HEK293 (cell line): ENCODE measurements around the gene NECTIN2.

ENCODE experiments used
- EGR2 ChIP-seq: fragments of 450-650 bp; formaldehyde crosslinking; IDR thresholded peaks from 2 replicates; pipeline ENCODE4 v1.5.1; 2016; ENCODE audit warnings: low read depth, missing biosample characterization, missing genetic modification characterization
- TRIM28 ChIP-seq: IDR thresholded peaks from 2 replicates; pipeline ENCODE4 v1.6.1; 2011; ENCODE audit warnings: low read length, control low read depth, borderline replicate concordance
- ZBTB21 ChIP-seq: fragments of 450-650 bp; formaldehyde crosslinking; IDR thresholded peaks from 2 replicates; pipeline ENCODE4 v1.5.1; 2017; ENCODE audit warnings: missing biosample characterization, missing genetic modification characterization
- ZFP37 ChIP-seq: fragments of 450-650 bp; formaldehyde crosslinking; IDR thresholded peaks from 2 replicates; pipeline ENCODE4 v1.5.1; 2016; ENCODE audit warnings: missing biosample characterization, missing genetic modification characterization
- ZNF112 ChIP-seq: fragments of 450-650 bp; formaldehyde crosslinking; IDR thresholded peaks from 2 replicates; pipeline ENCODE4 v1.5.0; 2017; ENCODE audit warnings: missing biosample characterization, missing genetic modification characterization
- ZNF155 ChIP-seq: fragments of 450-650 bp; formaldehyde crosslinking; IDR thresholded peaks from 2 replicates; pipeline ENCODE4 v1.5.1; 2016; ENCODE audit warnings: missing biosample characterization, missing genetic modification characterization
- ZNF157 ChIP-seq: fragments of 450-650 bp; formaldehyde crosslinking; IDR thresholded peaks from 2 replicates; pipeline ENCODE4 v1.5.1; 2016; ENCODE audit warnings: missing biosample characterization, missing genetic modification characterization
- ZNF19 ChIP-seq: fragments of 450-650 bp; formaldehyde crosslinking; IDR thresholded peaks from 2 replicates; pipeline ENCODE4; 2016; ENCODE audit warnings: missing biosample characterization, missing genetic modification characterization, low read depth
- ZNF311 ChIP-seq: fragments of 450-650 bp; formaldehyde crosslinking; IDR thresholded peaks from 2 replicates; pipeline ENCODE4 v1.5.1; 2017; ENCODE audit warnings: missing biosample characterization, missing genetic modification characterization, borderline replicate concordance
- ZNF416 ChIP-seq: fragments of 450-650 bp; formaldehyde crosslinking; IDR thresholded peaks from 2 replicates; pipeline ENCODE4 v1.5.1; 2016; ENCODE audit warnings: missing biosample characterization, missing genetic modification characterization
- ZNF521 ChIP-seq: fragments of 450-650 bp; formaldehyde crosslinking; IDR thresholded peaks from 2 replicates; pipeline ENCODE4 v1.5.1; 2017; ENCODE audit warnings: missing biosample characterization, mild to moderate bottlenecking, missing genetic modification characterization
- ZNF529 ChIP-seq: fragments of 450-650 bp; formaldehyde crosslinking; IDR thresholded peaks from 2 replicates; pipeline ENCODE4 v1.5.1; 2017; ENCODE audit warnings: missing genetic modification characterization, missing biosample characterization; ENCODE audit not compliant: insufficient replicate concordance
- ZNF530 ChIP-seq: fragments of 450-650 bp; formaldehyde crosslinking; IDR thresholded peaks from 2 replicates; pipeline ENCODE4 v1.5.1; 2016; ENCODE audit warnings: low read depth, missing biosample characterization, missing genetic modification characterization
- ZNF558 ChIP-seq: fragments of 450-650 bp; formaldehyde crosslinking; IDR thresholded peaks from 2 replicates; pipeline ENCODE4 v1.5.1; 2016; ENCODE audit warnings: missing biosample characterization, missing genetic modification characterization
- ZNF791 ChIP-seq: fragments of 450-650 bp; formaldehyde crosslinking; IDR thresholded peaks from 2 replicates; pipeline ENCODE4 v1.5.1; 2016; ENCODE audit warnings: missing biosample characterization, missing genetic modification characterization
- ZSCAN30 ChIP-seq: fragments of 450-650 bp; IDR thresholded peaks from 2 replicates; pipeline ENCODE4 v1.5.1; 2018; ENCODE audit warnings: missing biosample characterization, mild to moderate bottlenecking, missing genetic modification characterization, moderate library complexity
- TF ChIP-seq, protein P1 (sequence below): fragments of 450-650 bp; formaldehyde crosslinking; IDR thresholded peaks from 2 replicates; pipeline ENCODE4 v1.5.1; 2016; ENCODE audit warnings: missing biosample characterization, missing genetic modification characterization
- TF ChIP-seq, protein P2 (sequence below): fragments of 450-650 bp; formaldehyde crosslinking; IDR thresholded peaks from 2 replicates; pipeline ENCODE4 v1.5.1; 2016; ENCODE audit warnings: missing biosample characterization, missing genetic modification characterization
- TF ChIP-seq, protein P3 (sequence below): fragments of 450-650 bp; formaldehyde crosslinking; IDR thresholded peaks from 2 replicates; pipeline ENCODE4 v1.5.1; 2016; ENCODE audit warnings: missing biosample characterization, missing genetic modification characterization
- TF ChIP-seq, protein P4 (sequence below): fragments of 450-650 bp; IDR thresholded peaks from 2 replicates; pipeline ENCODE4 v1.5.1; 2018; ENCODE audit warnings: missing biosample characterization, mild to moderate bottlenecking, missing genetic modification characterization
- TF ChIP-seq, protein P5 (sequence below): sonication (generic); formaldehyde crosslinking; IDR thresholded peaks from 2 replicates; pipeline ENCODE4 v1.8.1; 2022; ENCODE audit warnings: mild to moderate bottlenecking, moderate library complexity, missing genetic modification reagents
- TF ChIP-seq, protein P6 (sequence below): fragments of 450-650 bp; formaldehyde crosslinking; IDR thresholded peaks from 2 replicates; pipeline ENCODE4 v1.5.1; 2017; ENCODE audit warnings: missing biosample characterization, mild to moderate bottlenecking, missing genetic modification characterization, moderate library complexity
- TF ChIP-seq, protein P7 (sequence below): fragments of 450-650 bp; IDR thresholded peaks from 2 replicates; pipeline ENCODE4 v1.5.1; 2018; ENCODE audit warnings: missing biosample characterization, missing genetic modification characterization

NECTIN2 gene

DNA sequence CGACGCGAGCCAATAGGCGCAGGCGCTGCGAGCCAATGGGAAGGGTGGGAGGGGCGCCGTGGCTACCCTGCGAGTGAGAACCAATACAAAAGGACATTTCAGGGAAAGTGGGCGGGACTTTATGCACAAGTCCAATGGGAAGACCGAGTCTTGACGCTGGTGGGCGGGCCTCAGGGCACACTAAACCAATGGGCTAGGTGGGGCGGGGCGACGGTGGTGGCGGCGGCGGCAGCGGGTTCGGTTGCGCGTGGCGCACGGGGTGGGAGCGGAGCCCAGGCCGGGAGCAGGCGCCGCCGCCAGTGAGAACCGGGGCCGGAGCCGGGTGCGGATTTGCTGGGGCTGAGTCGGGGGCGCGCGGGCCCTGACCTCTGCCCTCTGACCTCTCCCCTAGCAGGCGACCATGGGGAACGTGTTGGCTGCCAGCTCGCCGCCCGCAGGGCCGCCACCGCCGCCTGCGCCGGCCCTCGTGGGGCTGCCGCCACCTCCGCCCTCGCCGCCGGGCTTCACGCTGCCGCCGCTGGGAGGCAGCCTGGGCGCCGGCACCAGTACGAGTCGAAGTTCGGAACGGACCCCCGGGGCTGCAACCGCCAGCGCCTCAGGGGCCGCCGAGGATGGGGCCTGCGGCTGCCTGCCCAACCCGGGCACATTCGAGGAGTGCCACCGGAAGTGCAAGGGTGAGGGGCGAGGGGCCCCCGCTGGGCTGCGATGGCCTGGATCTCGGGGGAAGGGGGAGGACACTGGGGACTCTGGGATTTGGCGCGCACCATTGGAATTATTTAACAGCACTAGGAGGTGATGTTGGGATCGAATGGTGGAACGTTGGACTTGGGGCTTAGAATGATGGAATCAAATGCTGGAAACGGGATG, 45.2 kb downstream of the NECTIN2 start, which contains the start of gene TOMM40 (continued):
- TF ChIP-seq, protein P1, sequence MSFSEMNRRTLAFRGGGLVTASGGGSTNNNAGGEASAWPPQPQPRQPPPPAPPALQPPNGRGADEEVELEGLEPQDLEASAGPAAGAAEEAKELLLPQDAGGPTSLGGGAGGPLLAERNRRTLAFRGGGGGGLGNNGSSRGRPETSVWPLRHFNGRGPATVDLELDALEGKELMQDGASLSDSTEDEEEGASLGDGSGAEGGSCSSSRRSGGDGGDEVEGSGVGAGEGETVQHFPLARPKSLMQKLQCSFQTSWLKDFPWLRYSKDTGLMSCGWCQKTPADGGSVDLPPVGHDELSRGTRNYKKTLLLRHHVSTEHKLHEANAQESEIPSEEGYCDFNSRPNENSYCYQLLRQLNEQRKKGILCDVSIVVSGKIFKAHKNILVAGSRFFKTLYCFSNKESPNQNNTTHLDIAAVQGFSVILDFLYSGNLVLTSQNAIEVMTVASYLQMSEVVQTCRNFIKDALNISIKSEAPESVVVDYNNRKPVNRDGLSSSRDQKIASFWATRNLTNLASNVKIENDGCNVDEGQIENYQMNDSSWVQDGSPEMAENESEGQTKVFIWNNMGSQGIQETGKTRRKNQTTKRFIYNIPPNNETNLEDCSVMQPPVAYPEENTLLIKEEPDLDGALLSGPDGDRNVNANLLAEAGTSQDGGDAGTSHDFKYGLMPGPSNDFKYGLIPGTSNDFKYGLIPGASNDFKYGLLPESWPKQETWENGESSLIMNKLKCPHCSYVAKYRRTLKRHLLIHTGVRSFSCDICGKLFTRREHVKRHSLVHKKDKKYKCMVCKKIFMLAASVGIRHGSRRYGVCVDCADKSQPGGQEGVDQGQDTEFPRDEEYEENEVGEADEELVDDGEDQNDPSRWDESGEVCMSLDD (tag by site-specific recombination) = 0 out of 2 replicates have a peak, but pooled peaks have one; percentile 54
- TF ChIP-seq ZNF530 (no peak), ZNF157 (tag by site-specific recombination) (no peak), ZNF112 (tag by site-specific recombination) (no peak), ZBTB21 (no peak), ZNF311 (tag by site-specific recombination) (no peak), ZNF416 (tag by site-specific recombination) (no peak), ZNF558 (tag by site-specific recombination) (no peak), EGR2 (tag by site-specific recombination) (no peak), ZSCAN30 (0 out of 2 replicates have a peak, but pooled peaks have one; percentile 47), ZNF529 (tag by site-specific recombination) (no peak), ZNF521 (tag by site-specific recombination) (no peak), ZNF19 (no peak), ZFP37 (tag by site-specific recombination) (no peak), ZNF791 (tag by site-specific recombination) (no peak), ZNF155 (tag by site-specific recombination) (no peak), TRIM28 (no peak)
- TF ChIP-seq, protein P2, sequence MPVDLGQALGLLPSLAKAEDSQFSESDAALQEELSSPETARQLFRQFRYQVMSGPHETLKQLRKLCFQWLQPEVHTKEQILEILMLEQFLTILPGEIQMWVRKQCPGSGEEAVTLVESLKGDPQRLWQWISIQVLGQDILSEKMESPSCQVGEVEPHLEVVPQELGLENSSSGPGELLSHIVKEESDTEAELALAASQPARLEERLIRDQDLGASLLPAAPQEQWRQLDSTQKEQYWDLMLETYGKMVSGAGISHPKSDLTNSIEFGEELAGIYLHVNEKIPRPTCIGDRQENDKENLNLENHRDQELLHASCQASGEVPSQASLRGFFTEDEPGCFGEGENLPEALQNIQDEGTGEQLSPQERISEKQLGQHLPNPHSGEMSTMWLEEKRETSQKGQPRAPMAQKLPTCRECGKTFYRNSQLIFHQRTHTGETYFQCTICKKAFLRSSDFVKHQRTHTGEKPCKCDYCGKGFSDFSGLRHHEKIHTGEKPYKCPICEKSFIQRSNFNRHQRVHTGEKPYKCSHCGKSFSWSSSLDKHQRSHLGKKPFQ (tag by site-specific recombination) = no peak
- TF ChIP-seq, protein P3, sequence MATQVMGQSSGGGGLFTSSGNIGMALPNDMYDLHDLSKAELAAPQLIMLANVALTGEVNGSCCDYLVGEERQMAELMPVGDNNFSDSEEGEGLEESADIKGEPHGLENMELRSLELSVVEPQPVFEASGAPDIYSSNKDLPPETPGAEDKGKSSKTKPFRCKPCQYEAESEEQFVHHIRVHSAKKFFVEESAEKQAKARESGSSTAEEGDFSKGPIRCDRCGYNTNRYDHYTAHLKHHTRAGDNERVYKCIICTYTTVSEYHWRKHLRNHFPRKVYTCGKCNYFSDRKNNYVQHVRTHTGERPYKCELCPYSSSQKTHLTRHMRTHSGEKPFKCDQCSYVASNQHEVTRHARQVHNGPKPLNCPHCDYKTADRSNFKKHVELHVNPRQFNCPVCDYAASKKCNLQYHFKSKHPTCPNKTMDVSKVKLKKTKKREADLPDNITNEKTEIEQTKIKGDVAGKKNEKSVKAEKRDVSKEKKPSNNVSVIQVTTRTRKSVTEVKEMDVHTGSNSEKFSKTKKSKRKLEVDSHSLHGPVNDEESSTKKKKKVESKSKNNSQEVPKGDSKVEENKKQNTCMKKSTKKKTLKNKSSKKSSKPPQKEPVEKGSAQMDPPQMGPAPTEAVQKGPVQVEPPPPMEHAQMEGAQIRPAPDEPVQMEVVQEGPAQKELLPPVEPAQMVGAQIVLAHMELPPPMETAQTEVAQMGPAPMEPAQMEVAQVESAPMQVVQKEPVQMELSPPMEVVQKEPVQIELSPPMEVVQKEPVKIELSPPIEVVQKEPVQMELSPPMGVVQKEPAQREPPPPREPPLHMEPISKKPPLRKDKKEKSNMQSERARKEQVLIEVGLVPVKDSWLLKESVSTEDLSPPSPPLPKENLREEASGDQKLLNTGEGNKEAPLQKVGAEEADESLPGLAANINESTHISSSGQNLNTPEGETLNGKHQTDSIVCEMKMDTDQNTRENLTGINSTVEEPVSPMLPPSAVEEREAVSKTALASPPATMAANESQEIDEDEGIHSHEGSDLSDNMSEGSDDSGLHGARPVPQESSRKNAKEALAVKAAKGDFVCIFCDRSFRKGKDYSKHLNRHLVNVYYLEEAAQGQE (tag by site-specific recombination) = no peak
- TF ChIP-seq, protein P4, sequence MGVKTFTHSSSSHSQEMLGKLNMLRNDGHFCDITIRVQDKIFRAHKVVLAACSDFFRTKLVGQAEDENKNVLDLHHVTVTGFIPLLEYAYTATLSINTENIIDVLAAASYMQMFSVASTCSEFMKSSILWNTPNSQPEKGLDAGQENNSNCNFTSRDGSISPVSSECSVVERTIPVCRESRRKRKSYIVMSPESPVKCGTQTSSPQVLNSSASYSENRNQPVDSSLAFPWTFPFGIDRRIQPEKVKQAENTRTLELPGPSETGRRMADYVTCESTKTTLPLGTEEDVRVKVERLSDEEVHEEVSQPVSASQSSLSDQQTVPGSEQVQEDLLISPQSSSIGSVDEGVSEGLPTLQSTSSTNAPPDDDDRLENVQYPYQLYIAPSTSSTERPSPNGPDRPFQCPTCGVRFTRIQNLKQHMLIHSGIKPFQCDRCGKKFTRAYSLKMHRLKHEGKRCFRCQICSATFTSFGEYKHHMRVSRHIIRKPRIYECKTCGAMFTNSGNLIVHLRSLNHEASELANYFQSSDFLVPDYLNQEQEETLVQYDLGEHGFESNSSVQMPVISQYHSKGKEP (tag by site-specific recombination) = no peak
- TF ChIP-seq, protein P5, sequence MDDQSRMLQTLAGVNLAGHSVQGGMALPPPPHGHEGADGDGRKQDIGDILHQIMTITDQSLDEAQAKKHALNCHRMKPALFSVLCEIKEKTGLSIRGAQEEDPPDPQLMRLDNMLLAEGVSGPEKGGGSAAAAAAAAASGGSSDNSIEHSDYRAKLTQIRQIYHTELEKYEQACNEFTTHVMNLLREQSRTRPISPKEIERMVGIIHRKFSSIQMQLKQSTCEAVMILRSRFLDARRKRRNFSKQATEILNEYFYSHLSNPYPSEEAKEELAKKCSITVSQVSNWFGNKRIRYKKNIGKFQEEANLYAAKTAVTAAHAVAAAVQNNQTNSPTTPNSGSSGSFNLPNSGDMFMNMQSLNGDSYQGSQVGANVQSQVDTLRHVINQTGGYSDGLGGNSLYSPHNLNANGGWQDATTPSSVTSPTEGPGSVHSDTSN = 0 out of 2 replicates have a peak, but pooled peaks have one; percentile 36
- TF ChIP-seq, protein P6, sequence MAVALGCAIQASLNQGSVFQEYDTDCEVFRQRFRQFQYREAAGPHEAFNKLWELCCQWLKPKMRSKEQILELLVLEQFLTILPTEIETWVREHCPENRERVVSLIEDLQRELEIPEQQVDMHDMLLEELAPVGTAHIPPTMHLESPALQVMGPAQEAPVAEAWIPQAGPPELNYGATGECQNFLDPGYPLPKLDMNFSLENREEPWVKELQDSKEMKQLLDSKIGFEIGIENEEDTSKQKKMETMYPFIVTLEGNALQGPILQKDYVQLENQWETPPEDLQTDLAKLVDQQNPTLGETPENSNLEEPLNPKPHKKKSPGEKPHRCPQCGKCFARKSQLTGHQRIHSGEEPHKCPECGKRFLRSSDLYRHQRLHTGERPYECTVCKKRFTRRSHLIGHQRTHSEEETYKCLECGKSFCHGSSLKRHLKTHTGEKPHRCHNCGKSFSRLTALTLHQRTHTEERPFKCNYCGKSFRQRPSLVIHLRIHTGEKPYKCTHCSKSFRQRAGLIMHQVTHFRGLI (tag by site-specific recombination) = peak; percentile 50; the same call in 1 of the 2 replicates
- TF ChIP-seq, protein P7, sequence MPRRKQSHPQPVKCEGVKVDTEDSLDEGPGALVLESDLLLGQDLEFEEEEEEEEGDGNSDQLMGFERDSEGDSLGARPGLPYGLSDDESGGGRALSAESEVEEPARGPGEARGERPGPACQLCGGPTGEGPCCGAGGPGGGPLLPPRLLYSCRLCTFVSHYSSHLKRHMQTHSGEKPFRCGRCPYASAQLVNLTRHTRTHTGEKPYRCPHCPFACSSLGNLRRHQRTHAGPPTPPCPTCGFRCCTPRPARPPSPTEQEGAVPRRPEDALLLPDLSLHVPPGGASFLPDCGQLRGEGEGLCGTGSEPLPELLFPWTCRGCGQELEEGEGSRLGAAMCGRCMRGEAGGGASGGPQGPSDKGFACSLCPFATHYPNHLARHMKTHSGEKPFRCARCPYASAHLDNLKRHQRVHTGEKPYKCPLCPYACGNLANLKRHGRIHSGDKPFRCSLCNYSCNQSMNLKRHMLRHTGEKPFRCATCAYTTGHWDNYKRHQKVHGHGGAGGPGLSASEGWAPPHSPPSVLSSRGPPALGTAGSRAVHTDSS (tag by site-specific recombination) = no peak
